SK-N-SH (cell line): ENCODE results near the gene DAB2. TPM values are rescaled to one million over a fixed set of nuclear protein-coding genes. Genes with fewer than 3 reads are reported as not detected.

Experiments used
- CTCF ChIA-PET: fragments of 300-600, 350-600 bp; formaldehyde crosslinking; extraction: SDS; loops from one replicate; lab custom pipeline; 2021; lab: Yijun Ruan, JAX
- POLR2A ChIA-PET: fragments of 350-600 bp; sonication (Branson Sonifier 250); formaldehyde crosslinking; extraction: SDS; loops from one replicate; lab custom pipeline; 2020; ENCODE audit warnings: antibody characterized with exemption, inconsistent platforms; lab: Yijun Ruan, JAX
- DNase-seq: peaks from one replicate; pipeline ENCODE4 v3.0.0; 2012
- H2AFZ ChIP-seq: fragments of 200-600 bp; sonication (generic); 2 replicates; pipeline ENCODE4 v1.8.1; 2016; ENCODE audit warnings: antibody characterized with exemption, mild to moderate bottlenecking, low read depth
- H3F3A ChIP-seq: fragments of 200-600 bp; sonication (generic); replicated peaks from 2 replicates; pipeline ENCODE3; 2016; ENCODE audit warnings: antibody characterized with exemption, mild to moderate bottlenecking; ENCODE audit not compliant: insufficient read depth
- H3K27ac ChIP-seq, 2 experiments: fragments of 200-500 bp in 1 of 2; fragments of 200-600 bp in 1 of 2; sonication (Bioruptor generic) in 1 of 2; sonication (generic), shearing (Covaris generic) in 1 of 2; 2 replicates each; pipeline versions ENCODE4 v1.5.1 to v1.6.1; 2014 to 2016; ENCODE audit warnings: low read depth in 2 of 2, inconsistent platforms in 1 of 2, low read length in 1 of 2, mild to moderate bottlenecking in 1 of 2, mixed read lengths in 1 of 2
- H3K27me3 ChIP-seq: fragments of 200-600 bp; sonication (generic), shearing (Covaris generic); 2 replicates; pipeline ENCODE4 v1.6.1; 2016; ENCODE audit warnings: mixed run types; ENCODE audit not compliant: insufficient read depth
- H3K36me3 ChIP-seq, 2 experiments: fragments of 200-500 bp in 1 of 2; fragments of 200-600 bp in 1 of 2; sonication (Bioruptor generic) in 1 of 2; sonication (generic) in 1 of 2; replicated peaks in 1 of 2; 2 replicates each; pipeline versions ENCODE3 to v1.5.1; 2014 to 2016; ENCODE audit warnings: low read length in 1 of 2, mild to moderate bottlenecking in 1 of 2; ENCODE audit not compliant: insufficient read depth in 2 of 2, control insufficient read depth in 1 of 2
- H3K4me1 ChIP-seq, 2 experiments: fragments of 200-500 bp in 1 of 2; fragments of 200-600 bp in 1 of 2; sonication (Bioruptor generic) in 1 of 2; sonication (generic), shearing (Covaris generic) in 1 of 2; 2 replicates each; pipeline versions ENCODE4 v1.5.1 to v1.6.1; 2014 to 2016; ENCODE audit warnings: low read depth in 1 of 2, low read length in 1 of 2, mixed run types in 1 of 2; ENCODE audit not compliant: insufficient read depth in 2 of 2, control insufficient read depth in 1 of 2
- H3K4me2 ChIP-seq: fragments of 200-600 bp; sonication (generic), shearing (Covaris generic); 2 replicates; pipeline ENCODE4 v1.6.1; 2017; ENCODE audit warnings: mixed run types
- H3K4me3 ChIP-seq, 2 experiments: fragments of 200-500 bp in 1 of 2; fragments of 200-600 bp in 1 of 2; sonication (Bioruptor generic) in 1 of 2; sonication (generic), shearing (Covaris generic) in 1 of 2; 2 replicates each; pipeline versions ENCODE4 v1.5.1 to v1.8.1; 2014 to 2016; ENCODE audit warnings: low read depth in 2 of 2, inconsistent platforms in 1 of 2, low read length in 1 of 2, mild to moderate bottlenecking in 1 of 2, mixed read lengths in 1 of 2, moderate library complexity in 1 of 2
- H3K79me2 ChIP-seq: fragments of 200-600 bp; sonication (generic); 2 replicates; pipeline ENCODE4 v1.8.1; 2017; ENCODE audit warnings: mild to moderate bottlenecking; ENCODE audit not compliant: insufficient read depth
- H3K9ac ChIP-seq: fragments of 200-600 bp; sonication (generic); 2 replicates; pipeline ENCODE4 v1.6.1; 2017; ENCODE audit warnings: mixed run types
- H3K9me2 ChIP-seq: fragments of 200-600 bp; sonication (generic); 2 replicates; pipeline ENCODE4 v1.6.1; 2017; ENCODE audit warnings: mixed run types
- H3K9me3 ChIP-seq: fragments of 200-600 bp; sonication (generic); 2 replicates; pipeline ENCODE4 v1.6.1; 2017; ENCODE audit warnings: mixed run types, mild to moderate bottlenecking, moderate library complexity
- H4K20me1 ChIP-seq: fragments of 200-600 bp; sonication (generic); 2 replicates; pipeline ENCODE4 v1.6.1; 2017; ENCODE audit warnings: mild to moderate bottlenecking, mixed run types; ENCODE audit not compliant: insufficient read depth
- EZH2phosphoT487 ChIP-seq: fragments of 200-600 bp; sonication (generic); IDR thresholded peaks from 2 replicates; pipeline ENCODE4 v1.6.1; 2017; ENCODE audit warnings: low read depth, mixed run types, mild to moderate bottlenecking, antibody characterized with exemption, moderate library complexity, borderline replicate concordance
- IRF3 ChIP-seq: fragments of 150-350 bp; IDR thresholded peaks from 2 replicates; pipeline ENCODE4 v1.6.1; 2016; ENCODE audit warnings: mild to moderate bottlenecking, low read depth, low read length
- MXI1 ChIP-seq: IDR thresholded peaks from 2 replicates; pipeline ENCODE4 v1.6.1; 2012; ENCODE audit warnings: mild to moderate bottlenecking, low read depth, low read length, improper control_type of control experiment
- NRF1 ChIP-seq: IDR thresholded peaks from 2 replicates; pipeline ENCODE4 v1.6.1; 2012; ENCODE audit warnings: low read depth, mild to moderate bottlenecking, low read length
- PBX3 ChIP-seq: IDR thresholded peaks from 2 replicates; pipeline ENCODE4; 2012
- RCOR1 ChIP-seq: fragments of 150-350 bp; IDR thresholded peaks from 2 replicates; pipeline ENCODE4 v1.6.1; 2017; ENCODE audit warnings: antibody characterized with exemption, low read length
- RFX5 ChIP-seq: IDR thresholded peaks from 2 replicates; pipeline ENCODE4 v1.6.1; 2012; ENCODE audit warnings: mild to moderate bottlenecking, improper control_type of control experiment, low read length
- SMC3 ChIP-seq: IDR thresholded peaks from 2 replicates; pipeline ENCODE4 v1.6.1; 2012; ENCODE audit warnings: low read depth, low read length, improper control_type of control experiment
- TAF1 ChIP-seq: IDR thresholded peaks from 2 replicates; pipeline ENCODE4 v1.6.1; 2012; ENCODE audit warnings: low read depth, mild to moderate bottlenecking, low read length, moderate library complexity, borderline replicate concordance
- TCF12 ChIP-seq: IDR thresholded peaks from 2 replicates; pipeline ENCODE4 v1.4.0; 2012
- TEAD4 ChIP-seq: IDR thresholded peaks from 2 replicates; pipeline ENCODE4 v1.4.0; 2012; ENCODE audit warnings: mild to moderate bottlenecking, borderline replicate concordance; ENCODE audit not compliant: insufficient read depth
- WGBS: methylation state at CpG from one replicate; pipeline ENCODE4 v1.1.6; 2017; ENCODE audit warnings: low lambda C conversion rate; 5-methylcytosine and 5-hydroxymethylcytosine counted together
- polyA plus RNA-seq, 3 experiments: library from polyadenylated mRNA; depleted of rRNA; stranded (reverse); fragments of >200 nt; gene quantifications; 2 replicates each; pipeline ENCODE4 v1.2.3, GENCODE V29; 2012
- TF ChIP-seq, protein P1 (sequence below): IDR thresholded peaks from 2 replicates; pipeline ENCODE4 v1.6.1; 2012; ENCODE audit warnings: mild to moderate bottlenecking, low read depth, low read length, moderate library complexity
- TF ChIP-seq, protein P2 (sequence below): IDR thresholded peaks from 2 replicates; pipeline ENCODE4 v1.4.0; 2012; ENCODE audit warnings: low read depth, borderline replicate concordance
- TF ChIP-seq, protein P3 (sequence below): fragments of 200-600 bp; sonication (generic); IDR thresholded peaks from 2 replicates; pipeline ENCODE4 v1.6.1; 2017; ENCODE audit warnings: antibody characterized with exemption, mild to moderate bottlenecking, moderate library complexity

Gene DAB2
- polyA plus RNA-seq, 1 of the 3 experiments (the other 2 are of a cell fraction), result 23.7 TPM

DNA sequence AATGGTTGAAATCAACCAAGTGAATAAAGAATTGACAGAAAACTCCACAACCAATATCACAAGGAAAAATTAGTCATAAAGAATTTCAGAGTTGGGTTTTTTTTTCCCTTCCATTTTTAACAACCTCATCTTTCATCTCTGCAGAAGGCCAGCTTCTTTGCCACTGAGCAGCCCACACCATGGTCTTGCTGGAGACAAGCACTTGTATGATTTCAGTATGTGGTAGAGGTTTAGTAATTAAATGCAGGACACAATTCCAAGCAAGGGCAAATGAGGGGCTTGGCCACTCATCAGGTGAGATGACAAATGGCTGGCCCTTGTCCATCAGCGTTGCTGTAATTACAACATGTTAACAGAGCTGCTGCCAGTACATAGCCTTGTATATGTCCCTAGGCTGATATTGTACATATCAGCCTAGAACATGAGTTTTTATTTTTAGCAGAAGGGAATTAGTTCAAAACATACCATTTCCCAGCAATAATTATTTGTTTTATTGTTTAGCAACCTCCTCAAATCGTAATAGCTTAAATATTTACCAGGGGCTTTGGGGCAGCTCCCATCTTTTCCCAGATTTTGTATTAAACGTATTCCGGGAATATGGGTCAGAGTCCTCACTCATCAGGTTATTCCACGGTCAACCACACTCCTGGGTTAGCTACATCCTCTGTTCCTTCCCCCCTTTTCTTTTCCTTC, 55.5 kb downstream of the DAB2 start:
- Histone ChIP-seq H3K27ac (no peak overlapping the region), H4K20me1 (no peaks in the 10 kb centered on the region)
- CTCF ChIA-PET, result no interaction called here

More for the DNA sequence above, 55.5 kb downstream of the DAB2 start:
- H3K36me3 ChIP-seq, result peaks cover 26 to 33% of the 10 kb centered on the region in 2 experiments
- no peak overlapping the region for H3K4me2 ChIP-seq
- H3K4me1 ChIP-seq, result no peaks in the 10 kb centered on the region; a peak in 1 of 4 replicates
- DNase-seq, result no peak
- no peaks in the 10 kb centered on the region for H3K79me2 ChIP-seq
- H3K27me3 ChIP-seq, result no peaks in the 10 kb centered on the region
- TF ChIP-seq PBX3 (no peak), EZH2phosphoT487 (no peak), IRF3 (no peak), NRF1 (no peak), TAF1 (no peak), TCF12 (no peak), MXI1 (no peak), TEAD4 (no peak), RCOR1 (no peak), SMC3 (no peak), RFX5 (no peak)
- TF ChIP-seq, protein P1, sequence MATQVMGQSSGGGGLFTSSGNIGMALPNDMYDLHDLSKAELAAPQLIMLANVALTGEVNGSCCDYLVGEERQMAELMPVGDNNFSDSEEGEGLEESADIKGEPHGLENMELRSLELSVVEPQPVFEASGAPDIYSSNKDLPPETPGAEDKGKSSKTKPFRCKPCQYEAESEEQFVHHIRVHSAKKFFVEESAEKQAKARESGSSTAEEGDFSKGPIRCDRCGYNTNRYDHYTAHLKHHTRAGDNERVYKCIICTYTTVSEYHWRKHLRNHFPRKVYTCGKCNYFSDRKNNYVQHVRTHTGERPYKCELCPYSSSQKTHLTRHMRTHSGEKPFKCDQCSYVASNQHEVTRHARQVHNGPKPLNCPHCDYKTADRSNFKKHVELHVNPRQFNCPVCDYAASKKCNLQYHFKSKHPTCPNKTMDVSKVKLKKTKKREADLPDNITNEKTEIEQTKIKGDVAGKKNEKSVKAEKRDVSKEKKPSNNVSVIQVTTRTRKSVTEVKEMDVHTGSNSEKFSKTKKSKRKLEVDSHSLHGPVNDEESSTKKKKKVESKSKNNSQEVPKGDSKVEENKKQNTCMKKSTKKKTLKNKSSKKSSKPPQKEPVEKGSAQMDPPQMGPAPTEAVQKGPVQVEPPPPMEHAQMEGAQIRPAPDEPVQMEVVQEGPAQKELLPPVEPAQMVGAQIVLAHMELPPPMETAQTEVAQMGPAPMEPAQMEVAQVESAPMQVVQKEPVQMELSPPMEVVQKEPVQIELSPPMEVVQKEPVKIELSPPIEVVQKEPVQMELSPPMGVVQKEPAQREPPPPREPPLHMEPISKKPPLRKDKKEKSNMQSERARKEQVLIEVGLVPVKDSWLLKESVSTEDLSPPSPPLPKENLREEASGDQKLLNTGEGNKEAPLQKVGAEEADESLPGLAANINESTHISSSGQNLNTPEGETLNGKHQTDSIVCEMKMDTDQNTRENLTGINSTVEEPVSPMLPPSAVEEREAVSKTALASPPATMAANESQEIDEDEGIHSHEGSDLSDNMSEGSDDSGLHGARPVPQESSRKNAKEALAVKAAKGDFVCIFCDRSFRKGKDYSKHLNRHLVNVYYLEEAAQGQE, result no peak
- TF ChIP-seq, protein P2, sequence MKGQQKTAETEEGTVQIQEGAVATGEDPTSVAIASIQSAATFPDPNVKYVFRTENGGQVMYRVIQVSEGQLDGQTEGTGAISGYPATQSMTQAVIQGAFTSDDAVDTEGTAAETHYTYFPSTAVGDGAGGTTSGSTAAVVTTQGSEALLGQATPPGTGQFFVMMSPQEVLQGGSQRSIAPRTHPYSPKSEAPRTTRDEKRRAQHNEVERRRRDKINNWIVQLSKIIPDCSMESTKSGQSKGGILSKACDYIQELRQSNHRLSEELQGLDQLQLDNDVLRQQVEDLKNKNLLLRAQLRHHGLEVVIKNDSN, result no peak
- TF ChIP-seq, protein P3, sequence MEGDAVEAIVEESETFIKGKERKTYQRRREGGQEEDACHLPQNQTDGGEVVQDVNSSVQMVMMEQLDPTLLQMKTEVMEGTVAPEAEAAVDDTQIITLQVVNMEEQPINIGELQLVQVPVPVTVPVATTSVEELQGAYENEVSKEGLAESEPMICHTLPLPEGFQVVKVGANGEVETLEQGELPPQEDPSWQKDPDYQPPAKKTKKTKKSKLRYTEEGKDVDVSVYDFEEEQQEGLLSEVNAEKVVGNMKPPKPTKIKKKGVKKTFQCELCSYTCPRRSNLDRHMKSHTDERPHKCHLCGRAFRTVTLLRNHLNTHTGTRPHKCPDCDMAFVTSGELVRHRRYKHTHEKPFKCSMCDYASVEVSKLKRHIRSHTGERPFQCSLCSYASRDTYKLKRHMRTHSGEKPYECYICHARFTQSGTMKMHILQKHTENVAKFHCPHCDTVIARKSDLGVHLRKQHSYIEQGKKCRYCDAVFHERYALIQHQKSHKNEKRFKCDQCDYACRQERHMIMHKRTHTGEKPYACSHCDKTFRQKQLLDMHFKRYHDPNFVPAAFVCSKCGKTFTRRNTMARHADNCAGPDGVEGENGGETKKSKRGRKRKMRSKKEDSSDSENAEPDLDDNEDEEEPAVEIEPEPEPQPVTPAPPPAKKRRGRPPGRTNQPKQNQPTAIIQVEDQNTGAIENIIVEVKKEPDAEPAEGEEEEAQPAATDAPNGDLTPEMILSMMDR, result no peak
- no peak overlapping the region for H2AFZ ChIP-seq
- no peaks in the 10 kb centered on the region for H3K9me2 ChIP-seq
- POLR2A ChIA-PET, result no interaction called here
- no peaks in the 10 kb centered on the region for H3K9me3 ChIP-seq
- H3K4me3 ChIP-seq, result no peak overlapping the region
- WGBS, result 17% methylated on average over 5 of the region's 5 CpGs
- peaks cover 9% of the 10 kb centered on the region for H3F3A ChIP-seq
- no peak overlapping the region for H3K9ac ChIP-seq
